ENCODE data around the gene VANGL1.

The VANGL1 gene

GRCh38 chr1:115644109-115644508 is 2.3 kb downstream of the VANGL1 start:
- no peak for DNase-seq

- DNase-seq = no peak
Observed at GRCh38 chr1:115647047-115647446, 5.3 kb downstream of the VANGL1 start.

- no peak for DNase-seq
Observed at GRCh38 chr1:115647507-115647906, 5.7 kb downstream of the VANGL1 start.

- no peak for DNase-seq
Observed at GRCh38 chr1:115647919-115648650, 6.3 kb downstream of the VANGL1 start.

- DNase-seq = no peak
Observed at GRCh38 chr1:115648717-115649691, 7.2 kb downstream of the VANGL1 start.

- no peak for DNase-seq
Observed at GRCh38 chr1:115649964-115650363, 8.2 kb downstream of the VANGL1 start.

- no peak for DNase-seq
Observed at GRCh38 chr1:115650961-115651360, 9.2 kb downstream of the VANGL1 start.

GRCh38 chr1:115651391-115651790 is 9.6 kb downstream of the VANGL1 start:
- DNase-seq = no peak

GRCh38 chr1:115652236-115652788 is 10.5 kb downstream of the VANGL1 start:
- DNase-seq = no peak

GRCh38 chr1:115654125-115654524 is 12.4 kb downstream of the VANGL1 start:
- DNase-seq = no peak

- no peak for DNase-seq
Observed at GRCh38 chr1:115654663-115655305, 13.0 kb downstream of the VANGL1 start.

- no peak for DNase-seq
Observed at GRCh38 chr1:115655306-115655663, 13.5 kb downstream of the VANGL1 start.

GRCh38 chr1:115655916-115656315 is 14.1 kb downstream of the VANGL1 start:
- DNase-seq = no peak

- no peak for DNase-seq
Observed at GRCh38 chr1:115656461-115657077, 14.8 kb downstream of the VANGL1 start.

- DNase-seq = no peak
Observed at GRCh38 chr1:115658646-115659045, 16.9 kb downstream of the VANGL1 start.

GRCh38 chr1:115660151-115660550 is 18.4 kb downstream of the VANGL1 start:
- DNase-seq = no peak

- DNase-seq = no peak
Observed at GRCh38 chr1:115661157-115661556, 19.4 kb downstream of the VANGL1 start.

- no peak for DNase-seq
Observed at GRCh38 chr1:115665319-115666096, 23.7 kb downstream of the VANGL1 start.

- DNase-seq = no peak
Observed at GRCh38 chr1:115666206-115666605, 24.4 kb downstream of the VANGL1 start.

GRCh38 chr1:115666702-115667101 is 24.9 kb downstream of the VANGL1 start:
- no peak for DNase-seq

- no peak for DNase-seq
Observed at GRCh38 chr1:115668579-115668978, 26.8 kb downstream of the VANGL1 start.
